Measurements from ENCODE around the gene CLDN5.

Gene CLDN5

GRCh38 chr22:19524170-19525115 lies at the start of gene CLDN5:
CLDN5 (minus strand) TSS chr22:19524410; CDS start chr22:19524255, 155 bp downstream.
- Histone ChIP-seq H3K36me3 (ENCODE audit: control insufficient read depth in 1 of 2, insufficient read depth in 2 of 2, low read length in 2 of 2) (no peaks in the 10 kb centered on the region), H3K9me3 (ENCODE audit: control insufficient read depth in 1 of 2, low read length in 2 of 2) (no peaks in the 10 kb centered on the region), H3K27ac (ENCODE audit: low read length) (no peak within 1 kb of the TSS), H3K4me1 (ENCODE audit: control insufficient read depth in 1 of 2, insufficient read depth in 2 of 2, low read length in 2 of 2) (peaks cover 0 to 18% of the 10 kb centered on the region in 2 donors), H3K4me3 (ENCODE audit: low read depth in 1 of 2, low read length in 2 of 2) (peak within 1 kb of the TSS; percentile 11 to 56), H3K27me3 (ENCODE audit: low read depth, low read length) (peaks cover 14% of the 10 kb centered on the region)

DNA sequence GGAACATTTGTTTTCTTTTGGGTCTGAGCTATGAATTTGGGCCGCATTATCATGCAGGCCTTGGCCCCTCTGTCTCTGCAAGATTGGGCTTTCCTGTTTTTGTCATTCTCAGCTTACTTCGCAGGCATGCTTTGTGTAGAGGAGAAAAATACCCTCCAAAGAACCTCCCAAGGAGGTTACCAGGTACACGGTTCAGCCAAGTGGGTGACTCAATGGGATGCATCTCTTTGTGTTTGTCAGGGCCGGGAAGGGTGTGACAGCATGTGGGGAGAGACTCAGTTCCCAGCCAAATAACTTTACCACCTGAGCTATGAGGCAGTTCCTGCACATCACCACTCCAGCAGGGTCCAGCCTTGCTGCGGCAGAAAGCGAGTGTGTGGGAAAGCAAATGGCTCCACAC lies 47.8 kb upstream of the CLDN5 start:
- H3K27me3 ChIP-seq (ENCODE audit: low read depth, low read length): no peaks in the 10 kb centered on the region
- H3K27ac ChIP-seq (ENCODE audit: low read length): no peak overlapping the region
- no peaks in the 10 kb centered on the region for H3K36me3 ChIP-seq (ENCODE audit: control insufficient read depth in 1 of 2, insufficient read depth in 2 of 2, low read length in 2 of 2)
- H3K4me1 ChIP-seq (ENCODE audit: control insufficient read depth in 1 of 2, insufficient read depth in 2 of 2, low read length in 2 of 2): no peaks in the 10 kb centered on the region
- H3K4me3 ChIP-seq (ENCODE audit: low read depth in 1 of 2, low read length in 2 of 2): no peak overlapping the region
- H3K9me3 ChIP-seq (ENCODE audit: control insufficient read depth in 1 of 2, low read length in 2 of 2): no peaks in the 10 kb centered on the region

DNA sequence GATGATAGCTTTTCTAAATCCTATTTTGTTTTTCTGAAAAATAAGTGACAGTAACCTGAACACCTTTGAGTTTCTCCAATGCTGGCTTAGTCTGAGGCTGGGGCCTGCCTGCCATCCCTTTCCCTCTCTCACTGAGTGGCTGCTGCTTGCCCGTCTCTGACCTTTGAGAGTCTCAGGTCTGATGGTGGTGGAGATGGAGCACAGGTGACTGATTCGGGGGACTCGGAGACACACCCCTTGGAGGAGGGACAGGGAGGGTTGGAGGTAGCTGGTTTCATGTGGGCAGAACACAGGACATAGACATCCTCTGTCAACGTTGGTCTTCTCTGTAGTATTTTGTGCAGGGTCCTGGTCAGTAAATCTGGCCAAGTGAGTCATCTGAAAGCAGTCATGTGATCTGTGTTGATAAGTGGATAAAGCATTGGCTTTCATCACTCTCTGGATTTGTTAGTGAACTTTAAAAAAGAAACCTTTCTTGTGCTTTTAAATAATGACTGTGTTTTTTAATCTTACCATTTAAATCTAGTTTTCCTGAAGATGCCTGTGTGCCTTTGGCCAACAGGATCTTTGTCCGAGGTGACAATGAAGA lies 47.1 kb upstream of the CLDN5 start:
- Histone ChIP-seq H3K27ac (ENCODE audit: low read length) (no peak overlapping the region), H3K4me1 (ENCODE audit: control insufficient read depth in 1 of 2, insufficient read depth in 2 of 2, low read length in 2 of 2) (no peaks in the 10 kb centered on the region), H3K27me3 (ENCODE audit: low read depth, low read length) (no peaks in the 10 kb centered on the region), H3K36me3 (ENCODE audit: control insufficient read depth in 1 of 2, insufficient read depth in 2 of 2, low read length in 2 of 2) (no peaks in the 10 kb centered on the region), H3K4me3 (ENCODE audit: low read depth in 1 of 2, low read length in 2 of 2) (no peak overlapping the region), H3K9me3 (ENCODE audit: control insufficient read depth in 1 of 2, low read length in 2 of 2) (no peaks in the 10 kb centered on the region)

DNA sequence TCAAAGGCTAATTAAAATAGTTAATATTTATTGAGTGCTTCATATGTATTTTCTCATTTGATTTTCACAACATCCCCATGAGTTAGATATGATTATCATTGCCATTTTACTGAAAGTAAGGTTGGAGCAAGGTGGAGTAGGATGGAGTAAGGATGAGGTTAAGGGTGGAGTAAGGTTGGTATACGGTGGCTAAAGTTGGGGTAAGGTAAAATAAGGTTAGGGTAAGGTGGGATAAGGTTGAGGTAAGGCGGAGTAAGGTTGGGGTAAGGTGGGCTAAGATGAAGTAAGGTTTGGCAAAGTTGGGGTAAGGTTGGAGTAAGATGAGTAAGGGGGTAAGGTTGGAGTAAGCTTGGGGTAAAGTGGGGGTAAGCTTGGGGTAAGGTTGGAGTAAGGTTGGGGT lies 45.8 kb upstream of the CLDN5 start:
- Histone ChIP-seq H3K36me3 (ENCODE audit: control insufficient read depth in 1 of 2, insufficient read depth in 2 of 2, low read length in 2 of 2) (no peaks in the 10 kb centered on the region), H3K27me3 (ENCODE audit: low read depth, low read length) (no peaks in the 10 kb centered on the region), H3K27ac (ENCODE audit: low read length) (no peak overlapping the region), H3K9me3 (ENCODE audit: control insufficient read depth in 1 of 2, low read length in 2 of 2) (no peaks in the 10 kb centered on the region), H3K4me1 (ENCODE audit: control insufficient read depth in 1 of 2, insufficient read depth in 2 of 2, low read length in 2 of 2) (no peaks in the 10 kb centered on the region), H3K4me3 (ENCODE audit: low read depth in 1 of 2, low read length in 2 of 2) (no peak overlapping the region)

DNA sequence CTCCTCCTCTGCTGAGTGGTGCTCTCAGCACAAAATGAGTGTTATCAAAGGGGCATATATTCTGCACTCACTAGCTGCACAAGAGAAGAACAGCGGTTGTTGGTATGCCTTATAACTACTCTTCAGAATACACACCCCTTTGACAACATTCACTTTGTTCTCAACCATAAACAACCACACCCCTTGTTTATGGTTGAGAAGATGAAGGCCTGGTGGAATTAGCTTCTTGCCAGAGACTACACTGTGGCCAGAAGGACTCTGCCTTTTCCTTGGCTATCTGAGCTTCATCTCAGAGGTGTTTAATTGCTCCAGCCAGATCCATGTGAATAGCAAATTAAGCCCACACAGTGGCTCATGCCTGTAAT lies 45.0 kb upstream of the CLDN5 start:
- Histone ChIP-seq H3K4me1 (ENCODE audit: control insufficient read depth in 1 of 2, insufficient read depth in 2 of 2, low read length in 2 of 2) (no peaks in the 10 kb centered on the region), H3K27ac (ENCODE audit: low read length) (no peak overlapping the region), H3K9me3 (ENCODE audit: control insufficient read depth in 1 of 2, low read length in 2 of 2) (no peaks in the 10 kb centered on the region), H3K27me3 (ENCODE audit: low read depth, low read length) (no peaks in the 10 kb centered on the region), H3K36me3 (ENCODE audit: control insufficient read depth in 1 of 2, insufficient read depth in 2 of 2, low read length in 2 of 2) (no peaks in the 10 kb centered on the region), H3K4me3 (ENCODE audit: low read depth in 1 of 2, low read length in 2 of 2) (no peak overlapping the region)

GRCh38 chr22:19568337-19569275 lies 44.4 kb upstream of the CLDN5 start:
- Histone ChIP-seq H3K27me3 (ENCODE audit: low read depth, low read length) (no peaks in the 10 kb centered on the region), H3K36me3 (ENCODE audit: control insufficient read depth in 1 of 2, insufficient read depth in 2 of 2, low read length in 2 of 2) (no peaks in the 10 kb centered on the region), H3K4me3 (ENCODE audit: low read depth in 1 of 2, low read length in 2 of 2) (no peak overlapping the region), H3K9me3 (ENCODE audit: control insufficient read depth in 1 of 2, low read length in 2 of 2) (no peaks in the 10 kb centered on the region), H3K27ac (ENCODE audit: low read length) (no peak overlapping the region), H3K4me1 (ENCODE audit: control insufficient read depth in 1 of 2, insufficient read depth in 2 of 2, low read length in 2 of 2) (no peaks in the 10 kb centered on the region)

GRCh38 chr22:19567157-19568009 lies 43.2 kb upstream of the CLDN5 start:
- Histone ChIP-seq H3K27me3 (ENCODE audit: low read depth, low read length) (no peaks in the 10 kb centered on the region), H3K36me3 (ENCODE audit: control insufficient read depth in 1 of 2, insufficient read depth in 2 of 2, low read length in 2 of 2) (no peaks in the 10 kb centered on the region), H3K4me3 (ENCODE audit: low read depth in 1 of 2, low read length in 2 of 2) (no peak overlapping the region), H3K27ac (ENCODE audit: low read length) (no peak overlapping the region), H3K4me1 (ENCODE audit: control insufficient read depth in 1 of 2, insufficient read depth in 2 of 2, low read length in 2 of 2) (no peaks in the 10 kb centered on the region), H3K9me3 (ENCODE audit: control insufficient read depth in 1 of 2, low read length in 2 of 2) (no peaks in the 10 kb centered on the region)

DNA sequence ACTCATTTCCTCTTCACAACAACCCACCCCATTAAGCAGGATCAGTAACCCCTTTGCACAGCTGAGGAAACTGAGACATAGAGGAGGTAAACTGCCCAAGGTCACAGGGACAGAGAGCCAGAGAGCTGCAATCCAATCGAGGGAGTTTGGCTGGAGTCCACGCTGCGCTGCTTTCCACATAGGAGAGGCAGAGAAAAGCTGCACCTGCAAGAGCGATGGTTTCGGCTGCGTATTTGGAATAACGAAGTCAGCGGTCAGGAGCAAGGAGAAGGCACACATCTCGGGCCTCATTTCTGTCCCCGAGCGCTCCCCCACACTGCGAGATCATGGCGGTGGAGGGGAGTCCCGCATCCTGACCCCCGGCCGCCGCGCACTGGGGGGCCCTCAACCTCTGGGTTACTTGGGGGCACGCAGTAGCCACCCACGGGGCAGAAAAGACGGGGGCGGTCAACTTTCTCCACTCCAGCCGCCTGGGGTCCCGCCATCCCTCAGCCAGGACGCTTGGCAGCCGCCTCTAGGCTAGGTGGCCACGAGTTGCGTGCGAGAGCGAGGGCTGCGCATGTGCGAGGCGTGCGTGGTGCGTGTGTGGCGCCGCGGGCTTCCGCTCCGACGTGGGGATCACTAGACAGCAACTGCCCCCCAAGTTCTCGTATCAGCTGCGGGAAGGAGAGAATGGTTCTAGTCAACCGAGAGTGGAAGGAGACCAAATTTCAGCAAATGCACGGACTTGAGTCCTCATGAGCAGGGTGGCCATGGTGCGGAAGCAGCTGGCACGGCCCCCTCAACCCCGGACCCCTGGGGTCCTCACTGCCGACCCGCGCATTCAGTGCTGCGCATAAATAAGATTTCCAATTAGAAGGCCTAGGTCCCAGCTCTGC lies 42.3 kb upstream of the CLDN5 start:
- Histone ChIP-seq H3K36me3 (ENCODE audit: control insufficient read depth in 1 of 2, insufficient read depth in 2 of 2, low read length in 2 of 2) (no peaks in the 10 kb centered on the region), H3K27ac (ENCODE audit: low read length) (no peak overlapping the region), H3K27me3 (ENCODE audit: low read depth, low read length) (no peaks in the 10 kb centered on the region), H3K4me1 (ENCODE audit: control insufficient read depth in 1 of 2, insufficient read depth in 2 of 2, low read length in 2 of 2) (no peaks in the 10 kb centered on the region), H3K4me3 (ENCODE audit: low read depth in 1 of 2, low read length in 2 of 2) (no peak overlapping the region), H3K9me3 (ENCODE audit: control insufficient read depth in 1 of 2, low read length in 2 of 2) (no peaks in the 10 kb centered on the region)

DNA sequence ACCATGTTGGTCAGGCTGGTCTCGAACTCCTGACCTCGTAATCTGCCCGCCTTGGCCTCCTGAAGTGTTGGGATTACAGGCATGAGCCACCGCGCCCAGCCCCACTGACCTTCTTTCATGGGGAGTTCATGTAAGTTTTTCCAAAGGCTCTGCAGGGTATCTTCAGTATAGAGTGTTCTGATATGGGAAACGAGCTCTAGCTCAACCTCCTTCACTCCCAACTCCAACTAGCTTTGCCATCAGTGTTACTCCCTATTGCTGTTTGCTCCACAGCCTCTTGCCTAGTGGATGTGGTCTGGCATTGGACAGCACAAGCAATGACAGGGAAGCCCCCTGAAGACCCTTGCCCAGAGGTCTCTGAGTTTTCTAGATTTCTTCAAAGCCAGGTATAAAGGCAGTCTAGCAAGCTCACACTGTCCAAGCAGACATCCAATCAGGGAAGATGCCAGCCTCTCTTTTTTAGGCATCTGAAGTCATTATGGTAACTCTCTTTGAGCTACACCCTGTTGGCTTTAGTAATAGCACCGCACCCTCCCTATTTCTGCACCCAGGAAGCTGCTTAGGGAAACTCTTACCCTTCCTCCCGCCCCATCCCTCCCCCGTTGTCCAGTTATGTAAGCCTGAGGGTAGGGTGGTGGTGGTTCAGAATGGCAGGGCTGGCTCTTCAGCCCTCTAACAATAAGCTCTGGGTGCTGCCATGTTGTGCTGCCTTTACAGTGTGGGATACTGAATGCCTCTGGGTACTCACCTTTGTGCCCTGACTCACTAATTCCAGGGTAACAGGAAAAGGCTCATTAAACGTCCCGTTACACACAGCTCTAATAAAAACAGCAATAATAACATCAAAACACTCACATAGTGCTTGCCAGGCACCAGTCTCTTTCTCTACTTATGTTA lies 41.4 kb upstream of the CLDN5 start:
- H3K9me3 ChIP-seq (ENCODE audit: control insufficient read depth in 1 of 2, low read length in 2 of 2): no peaks in the 10 kb centered on the region
- H3K36me3 ChIP-seq (ENCODE audit: control insufficient read depth in 1 of 2, insufficient read depth in 2 of 2, low read length in 2 of 2): no peaks in the 10 kb centered on the region
- H3K4me1 ChIP-seq (ENCODE audit: control insufficient read depth in 1 of 2, insufficient read depth in 2 of 2, low read length in 2 of 2): no peaks in the 10 kb centered on the region
- no peak overlapping the region for H3K4me3 ChIP-seq (ENCODE audit: low read depth in 1 of 2, low read length in 2 of 2)
- no peak overlapping the region for H3K27ac ChIP-seq (ENCODE audit: low read length)
- no peaks in the 10 kb centered on the region for H3K27me3 ChIP-seq (ENCODE audit: low read depth, low read length)

Data from muscle layer of duodenum (tissue), 2 donors.